HCT116 (cell line): ENCODE data around the gene MTG1. TPM values are rescaled to one million over a fixed set of nuclear protein-coding genes. Genes with fewer than 3 reads are reported as not detected.

Source experiments
- ATAC-seq: fragments of 200-7000 bp; cut with Tn5 transposase; 2 replicates; pipeline ENCODE4 v1.9.1; 2020; ENCODE audit warnings: mild to moderate bottlenecking, moderate library complexity
- BruUV-seq: library from RNA; stranded (reverse); fragments of 400-500 nt; replicated peaks from 2 replicates; lab custom pipeline; 2021; lab: Mats Ljungman, UMichigan
- CTCF ChIA-PET: fragments of 300-600 bp; sonication (Branson Sonifier 250); formaldehyde crosslinking; loops from one replicate; lab custom pipeline; 2021; ENCODE audit warnings: antibody characterized with exemption; lab: Charles Lee
- POLR2A ChIA-PET: fragments of 300-600, 350-600 bp; sonication (Branson Sonifier 250); formaldehyde crosslinking; loops from one replicate; lab custom pipeline; 2021; ENCODE audit warnings: antibody characterized with exemption; lab: Charles Lee
- RAD21 ChIA-PET, 2 experiments: fragments of 300-600 bp; sonication (Branson Sonifier 250); formaldehyde crosslinking; loops; one replicate each; lab custom pipeline; 2023; ENCODE audit warnings: low total read pairs in 2 of 2; ENCODE audit not compliant: uncharacterized antibody in 2 of 2, unreplicated experiment in 2 of 2, low non-redundant PET in 1 of 2; lab: Charles Lee
- DNase-seq: peaks from one replicate; pipeline ENCODE4 v3.0.0-alpha.2; 2010; ENCODE audit warnings: low read depth, low spot score
- H2AFZ ChIP-seq: fragments of 200-600 bp; shearing (Covaris generic), sonication (generic); 2 replicates; pipeline ENCODE4 v1.6.1; 2017; ENCODE audit warnings: low read depth, mixed run types, mixed read lengths, antibody characterized with exemption, low read length; ENCODE audit not compliant: poor library complexity, severe bottlenecking
- H3K27ac ChIP-seq: 2 replicates; pipeline ENCODE4 v1.5.1; 2012; ENCODE audit warnings: low read depth, low read length
- H3K27me3 ChIP-seq: fragments of 200-600 bp; sonication (generic); 2 replicates; pipeline ENCODE4 v1.6.1; 2016; ENCODE audit warnings: mixed run types, low read length, mixed read lengths; ENCODE audit not compliant: insufficient read depth
- H3K36me3 ChIP-seq, 2 experiments: fragments of 200-500 bp in 1 of 2; fragments of 200-600 bp in 1 of 2; sonication (Bioruptor generic) in 1 of 2; sonication (generic) in 1 of 2; 2 replicates each; pipeline versions ENCODE4 v1.5.1 to v1.6.1; 2014 to 2016; ENCODE audit warnings: low read length in 2 of 2, inconsistent platforms in 1 of 2, mixed read lengths in 1 of 2, mixed run types in 1 of 2; ENCODE audit not compliant: insufficient read depth in 2 of 2, control insufficient read depth in 1 of 2
- H3K4me1 ChIP-seq, 2 experiments: fragments of 200-600 bp in 1 of 2; sonication (generic) in 1 of 2; 2 replicates each; pipeline versions ENCODE4 v1.5.1 to v1.6.1; 2012 to 2017; ENCODE audit warnings: low read length in 2 of 2, inconsistent platforms in 1 of 2, mild to moderate bottlenecking in 1 of 2, mixed read lengths in 1 of 2, mixed run types in 1 of 2, moderate library complexity in 1 of 2; ENCODE audit not compliant: insufficient read depth in 2 of 2, control insufficient read depth in 1 of 2
- H3K4me2 ChIP-seq: fragments of 200-600 bp; sonication (generic); 2 replicates; pipeline ENCODE4 v1.6.1; 2017; ENCODE audit warnings: mixed run types, low read length, mixed read lengths
- H3K4me3 ChIP-seq, 2 experiments: fragments of 200-600 bp in 1 of 2; sonication (generic) in 1 of 2; replicated peaks in 1 of 2; 2 replicates each; pipeline ENCODE4 v1.5.1; 2011 to 2016; ENCODE audit warnings: low read length in 2 of 2, control low read depth in 1 of 2, low read depth in 1 of 2, mild to moderate bottlenecking in 1 of 2, mixed read lengths in 1 of 2, mixed run types in 1 of 2
- H3K79me2 ChIP-seq: fragments of 200-600 bp; sonication (generic); 2 replicates; pipeline ENCODE4 v1.6.1; 2017; ENCODE audit warnings: mild to moderate bottlenecking, mixed run types, low read length, moderate library complexity, mixed read lengths; ENCODE audit not compliant: insufficient read depth
- H3K9ac ChIP-seq: fragments of 200-600 bp; sonication (generic); 2 replicates; pipeline ENCODE4 v1.6.1; 2016; ENCODE audit warnings: low read length, mixed read lengths
- H3K9me2 ChIP-seq: fragments of 200-600 bp; sonication (generic), shearing (Covaris generic); 2 replicates; pipeline ENCODE4 v1.6.1; 2017; ENCODE audit warnings: mixed run types, mild to moderate bottlenecking, moderate library complexity; ENCODE audit not compliant: insufficient read depth
- H3K9me3 ChIP-seq, 2 experiments: fragments of 200-500 bp in 1 of 2; fragments of 200-600 bp in 1 of 2; sonication (Bioruptor generic) in 1 of 2; sonication (generic) in 1 of 2; 2 replicates each; pipeline ENCODE4 v1.6.1; 2014 to 2017; ENCODE audit warnings: low read length in 2 of 2, mixed read lengths in 2 of 2, inconsistent platforms in 1 of 2, low read depth in 1 of 2, mild to moderate bottlenecking in 1 of 2, mixed run types in 1 of 2, moderate library complexity in 1 of 2; ENCODE audit not compliant: control insufficient read depth in 1 of 2, insufficient read depth in 1 of 2
- H4K20me1 ChIP-seq: fragments of 200-600 bp; sonication (generic), shearing (Covaris generic); 2 replicates; pipeline ENCODE4 v1.6.1; 2017; ENCODE audit warnings: mixed run types, mild to moderate bottlenecking, moderate library complexity; ENCODE audit not compliant: insufficient read depth
- CBX3 ChIP-seq: IDR thresholded peaks from 2 replicates; pipeline ENCODE4 v1.6.1; 2012; ENCODE audit warnings: low read depth
- CEBPB ChIP-seq: IDR thresholded peaks from 2 replicates; pipeline ENCODE4 v1.6.1; 2012; ENCODE audit warnings: low read depth
- CTCF ChIP-seq, 3 experiments: fragments of 200-600 bp in 1 of 3; sonication (generic) in 1 of 3; IDR thresholded peaks in 2 of 3; conservative IDR thresholded peaks in 1 of 3; 2 replicates each; pipeline ENCODE4 v1.5.1; 2012 to 2017; ENCODE audit warnings: low read depth in 2 of 3, low read length in 2 of 3, antibody characterized with exemption in 1 of 3, borderline replicate concordance in 1 of 3, control low read depth in 1 of 3, mild to moderate bottlenecking in 1 of 3, mixed read lengths in 1 of 3, mixed run types in 1 of 3, moderate library complexity in 1 of 3; ENCODE audit not compliant: insufficient read depth in 1 of 3
- EGR1 ChIP-seq: IDR thresholded peaks from 2 replicates; pipeline ENCODE4 v1.6.1; 2012; ENCODE audit warnings: low read depth
- ELF1 ChIP-seq: IDR thresholded peaks from 2 replicates; pipeline ENCODE4 v1.6.1; 2012; ENCODE audit warnings: low read depth, borderline replicate concordance
- EZH2phosphoT487 ChIP-seq: fragments of 200-600 bp; IDR thresholded peaks from 2 replicates; pipeline ENCODE4 v1.6.1; 2018; ENCODE audit warnings: antibody characterized with exemption, borderline replicate concordance
- FOSL1 ChIP-seq: IDR thresholded peaks from 2 replicates; pipeline ENCODE4 v1.6.1; 2012; ENCODE audit warnings: low read depth
- JUND ChIP-seq: IDR thresholded peaks from 2 replicates; pipeline ENCODE4 v1.6.1; 2012
- MAX ChIP-seq: IDR thresholded peaks from 2 replicates; pipeline ENCODE4 v1.6.1; 2012
- POLR2A ChIP-seq: IDR thresholded peaks from 2 replicates; pipeline ENCODE4 v1.7.0; 2011; ENCODE audit warnings: borderline replicate concordance; ENCODE audit not compliant: insufficient read depth, insufficient read length; ENCODE audit errors: extremely low read depth
- POLR2AphosphoS5 ChIP-seq: IDR thresholded peaks from 2 replicates; pipeline ENCODE4 v1.6.1; 2011; ENCODE audit warnings: mild to moderate bottlenecking, low read depth, low read length, moderate library complexity
- RAD21 ChIP-seq: IDR thresholded peaks from 2 replicates; pipeline ENCODE4 v1.6.1; 2012; ENCODE audit warnings: low read depth, mild to moderate bottlenecking
- SP1 ChIP-seq: IDR thresholded peaks from 2 replicates; pipeline ENCODE4 v1.6.1; 2012; ENCODE audit warnings: low read depth
- SRF ChIP-seq: IDR thresholded peaks from 2 replicates; pipeline ENCODE4 v1.6.1; 2012; ENCODE audit warnings: low read depth
- ZNF274 ChIP-seq: fragments of 200-500 bp; sonication (Bioruptor generic); IDR thresholded peaks from 2 replicates; pipeline ENCODE4 v1.6.1; 2014; ENCODE audit warnings: mild to moderate bottlenecking, low read depth, low read length, inconsistent platforms
- intact Hi-C: fragments of 100-400 bp; cut with micrococcal nuclease; formaldehyde crosslinking; loops from 2 replicates; pipeline ENCODE4 v1.10.0; 2022
- total RNA-seq: library from RNA; stranded (reverse); gene quantifications from one replicate; pipeline ENCODE4 v1.2.1, GENCODE V29; 2021; ENCODE audit not compliant: unreplicated experiment
- TF ChIP-seq, protein P1 (sequence below): IDR thresholded peaks from 2 replicates; pipeline ENCODE4 v1.6.1; 2012
- TF ChIP-seq, protein P2 (sequence below): IDR thresholded peaks from 2 replicates; pipeline ENCODE4 v1.6.1; 2012; ENCODE audit warnings: low read depth

The MTG1 gene
- total RNA-seq, 1 experiment from 2014 or later = 23.1 TPM

- no peak overlapping the region for H2AFZ ChIP-seq
- intact Hi-C loops = no loop called here
- DNase-seq = no peak
- no peaks in the 10 kb centered on the region for H4K20me1 ChIP-seq
- H3K9ac ChIP-seq = no peak overlapping the region
- CTCF ChIA-PET = no interaction called here
- no peaks in the 10 kb centered on the region for H3K79me2 ChIP-seq
- no TSS peak for BruUV-seq
- H3K27me3 ChIP-seq = no peaks in the 10 kb centered on the region
- no peak overlapping the region for H3K27ac ChIP-seq
- H3K9me2 ChIP-seq = no peaks in the 10 kb centered on the region
- H3K4me1 ChIP-seq = no peaks in the 10 kb centered on the region
- no peak overlapping the region for H3K4me2 ChIP-seq
- H3K36me3 ChIP-seq = no peaks in the 10 kb centered on the region
- TF ChIP-seq EZH2phosphoT487 (no peak), ZNF274 (no peak), RAD21 (no peak), FOSL1 (no peak), POLR2A (no peak), JUND (no peak), EGR1 (no peak), CTCF (IDR thresholded peaks at IDR 0.05 in 2 of 3, conservative IDR thresholded peaks at IDR 0.05 in 1 of 3; ENCODE audit: borderline replicate concordance in 1 of 3, insufficient read depth in 1 of 3, low read depth in 2 of 3, low read length in 2 of 3) (no peak), POLR2AphosphoS5 (no peak), SRF (no peak), CEBPB (no peak), MAX (no peak), CBX3 (no peak), SP1 (no peak), ELF1 (no peak)
- TF ChIP-seq, protein P1, sequence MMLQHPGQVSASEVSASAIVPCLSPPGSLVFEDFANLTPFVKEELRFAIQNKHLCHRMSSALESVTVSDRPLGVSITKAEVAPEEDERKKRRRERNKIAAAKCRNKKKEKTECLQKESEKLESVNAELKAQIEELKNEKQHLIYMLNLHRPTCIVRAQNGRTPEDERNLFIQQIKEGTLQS = no peak
- TF ChIP-seq, protein P2, sequence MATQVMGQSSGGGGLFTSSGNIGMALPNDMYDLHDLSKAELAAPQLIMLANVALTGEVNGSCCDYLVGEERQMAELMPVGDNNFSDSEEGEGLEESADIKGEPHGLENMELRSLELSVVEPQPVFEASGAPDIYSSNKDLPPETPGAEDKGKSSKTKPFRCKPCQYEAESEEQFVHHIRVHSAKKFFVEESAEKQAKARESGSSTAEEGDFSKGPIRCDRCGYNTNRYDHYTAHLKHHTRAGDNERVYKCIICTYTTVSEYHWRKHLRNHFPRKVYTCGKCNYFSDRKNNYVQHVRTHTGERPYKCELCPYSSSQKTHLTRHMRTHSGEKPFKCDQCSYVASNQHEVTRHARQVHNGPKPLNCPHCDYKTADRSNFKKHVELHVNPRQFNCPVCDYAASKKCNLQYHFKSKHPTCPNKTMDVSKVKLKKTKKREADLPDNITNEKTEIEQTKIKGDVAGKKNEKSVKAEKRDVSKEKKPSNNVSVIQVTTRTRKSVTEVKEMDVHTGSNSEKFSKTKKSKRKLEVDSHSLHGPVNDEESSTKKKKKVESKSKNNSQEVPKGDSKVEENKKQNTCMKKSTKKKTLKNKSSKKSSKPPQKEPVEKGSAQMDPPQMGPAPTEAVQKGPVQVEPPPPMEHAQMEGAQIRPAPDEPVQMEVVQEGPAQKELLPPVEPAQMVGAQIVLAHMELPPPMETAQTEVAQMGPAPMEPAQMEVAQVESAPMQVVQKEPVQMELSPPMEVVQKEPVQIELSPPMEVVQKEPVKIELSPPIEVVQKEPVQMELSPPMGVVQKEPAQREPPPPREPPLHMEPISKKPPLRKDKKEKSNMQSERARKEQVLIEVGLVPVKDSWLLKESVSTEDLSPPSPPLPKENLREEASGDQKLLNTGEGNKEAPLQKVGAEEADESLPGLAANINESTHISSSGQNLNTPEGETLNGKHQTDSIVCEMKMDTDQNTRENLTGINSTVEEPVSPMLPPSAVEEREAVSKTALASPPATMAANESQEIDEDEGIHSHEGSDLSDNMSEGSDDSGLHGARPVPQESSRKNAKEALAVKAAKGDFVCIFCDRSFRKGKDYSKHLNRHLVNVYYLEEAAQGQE = no peak
- TF ChIP-seq, all 23 proteins: peak for 0
- POLR2A ChIA-PET = no interaction called here
- no peak for ATAC-seq
- Histone ChIP-seq H3K9me3 (no peaks in the 10 kb centered on the region), H3K4me3 (no peak overlapping the region)
- RAD21 ChIA-PET = no interaction called here
Observed at GRCh38 chr10:133455196-133455595, 61.2 kb downstream of the MTG1 start.
